Measurements from ENCODE around the gene RASD1.

GRCh38 chr17:17456251-17456650 is 39.9 kb downstream of the RASD1 start:
- TF ChIP-seq CTCF (IDR thresholded peaks at IDR 0.05), result no peak
- TF ChIP-seq, protein P1, sequence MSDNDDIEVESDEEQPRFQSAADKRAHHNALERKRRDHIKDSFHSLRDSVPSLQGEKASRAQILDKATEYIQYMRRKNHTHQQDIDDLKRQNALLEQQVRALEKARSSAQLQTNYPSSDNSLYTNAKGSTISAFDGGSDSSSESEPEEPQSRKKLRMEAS (IDR thresholded peaks at IDR 0.05), result no peak
- no peak for TF ChIP-seq ZC3H11A (IDR thresholded peaks at IDR 0.05)
- no peak for TF ChIP-seq POLR2A (IDR thresholded peaks at IDR 0.05; ENCODE audit: low read length)
- TF ChIP-seq JUN (IDR thresholded peaks at IDR 0.05), result no peak
- no peak for TF ChIP-seq HDAC2 (IDR thresholded peaks at IDR 0.05)
- no peak for TF ChIP-seq CHD2 (IDR thresholded peaks at IDR 0.05; ENCODE audit: low read length, partially characterized antibody)
- no peak for TF ChIP-seq SMC3 (IDR thresholded peaks at IDR 0.05)
- TF ChIP-seq, protein P2, sequence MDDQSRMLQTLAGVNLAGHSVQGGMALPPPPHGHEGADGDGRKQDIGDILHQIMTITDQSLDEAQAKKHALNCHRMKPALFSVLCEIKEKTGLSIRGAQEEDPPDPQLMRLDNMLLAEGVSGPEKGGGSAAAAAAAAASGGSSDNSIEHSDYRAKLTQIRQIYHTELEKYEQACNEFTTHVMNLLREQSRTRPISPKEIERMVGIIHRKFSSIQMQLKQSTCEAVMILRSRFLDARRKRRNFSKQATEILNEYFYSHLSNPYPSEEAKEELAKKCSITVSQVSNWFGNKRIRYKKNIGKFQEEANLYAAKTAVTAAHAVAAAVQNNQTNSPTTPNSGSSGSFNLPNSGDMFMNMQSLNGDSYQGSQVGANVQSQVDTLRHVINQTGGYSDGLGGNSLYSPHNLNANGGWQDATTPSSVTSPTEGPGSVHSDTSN (IDR thresholded peaks at IDR 0.05), result no peak
- TF ChIP-seq RAD21 (conservative IDR thresholded peaks at IDR 0.05 in 1 of 2, IDR thresholded peaks at IDR 0.05 in 1 of 2), result no peak
- no peak for TF ChIP-seq MYC (IDR thresholded peaks at IDR 0.05; ENCODE audit: borderline replicate concordance, low read length)

Data from A549 (cell line).